HEK293T (cell line): ENCODE data around the gene CRYZ.

Experiments used
- BHLHE40 ChIP-seq: fragments of 450-650 bp; IDR thresholded peaks from 2 replicates; pipeline ENCODE4 v1.6.1; 2016; ENCODE audit warnings: mild to moderate bottlenecking, moderate library complexity, borderline replicate concordance
- ELF4 ChIP-seq: fragments of 450-650 bp; IDR thresholded peaks from 2 replicates; pipeline ENCODE4 v1.6.1; 2017; ENCODE audit warnings: antibody characterized with exemption
- FOXA1 ChIP-seq: fragments of 450-650 bp; IDR thresholded peaks from 2 replicates; pipeline ENCODE4 v1.6.1; 2016; ENCODE audit warnings: mild to moderate bottlenecking
- FOXK2 ChIP-seq: fragments of 450-650 bp; IDR thresholded peaks from 2 replicates; pipeline ENCODE4 v1.6.1; 2016; ENCODE audit warnings: mild to moderate bottlenecking
- FOXM1 ChIP-seq: fragments of 450-650 bp; IDR thresholded peaks from 2 replicates; pipeline ENCODE4 v1.6.1; 2017; ENCODE audit warnings: mild to moderate bottlenecking, borderline replicate concordance
- HDGF ChIP-seq: fragments of 450-650 bp; IDR thresholded peaks from 2 replicates; pipeline ENCODE4 v1.6.1; 2017; ENCODE audit warnings: antibody characterized with exemption, borderline replicate concordance
- L3MBTL2 ChIP-seq: fragments of 450-650 bp; conservative IDR thresholded peaks from 2 replicates; pipeline ENCODE4 v1.6.1; 2016; ENCODE audit warnings: mild to moderate bottlenecking
- LEF1 ChIP-seq: fragments of 450-650 bp; IDR thresholded peaks from 2 replicates; pipeline ENCODE4 v1.6.1; 2017; ENCODE audit warnings: mild to moderate bottlenecking, borderline replicate concordance
- NFRKB ChIP-seq: fragments of 450-650 bp; IDR thresholded peaks from 2 replicates; pipeline ENCODE4 v1.6.1; 2016; ENCODE audit warnings: mild to moderate bottlenecking, moderate library complexity
- SP1 ChIP-seq: fragments of 450-650 bp; IDR thresholded peaks from 2 replicates; pipeline ENCODE4 v1.6.1; 2017
- SUZ12 ChIP-seq: fragments of 450-650 bp; IDR thresholded peaks from 2 replicates; pipeline ENCODE4 v1.6.1; 2016; ENCODE audit warnings: mild to moderate bottlenecking
- TARDBP ChIP-seq: fragments of 450-650 bp; IDR thresholded peaks from 2 replicates; pipeline ENCODE4 v1.6.1; 2016
- ZNF384 ChIP-seq: fragments of 450-650 bp; IDR thresholded peaks from 2 replicates; pipeline ENCODE4 v1.6.1; 2016

- TF ChIP-seq L3MBTL2 (no peak), FOXK2 (no peak), SUZ12 (no peak), ELF4 (no peak), FOXA1 (no peak), FOXM1 (no peak), NFRKB (no peak), BHLHE40 (no peak), TARDBP (no peak), ZNF384 (no peak), SP1 (no peak), HDGF (no peak), LEF1 (no peak)
Observed at GRCh38 chr1:74703386-74704182, 29.3 kb downstream of the CRYZ start.
